ENCODE results near the gene TADA2B.

TADA2B gene

GRCh38 chr4:7042503-7043283 lies 479 bp upstream of the TADA2B start:
- DNase-seq, result peak; percentile 96

GRCh38 chr4:7044137-7044930 lies 1.2 kb downstream of the TADA2B start:
- DNase-seq, result no peak

- DNase-seq, result no peak
Measured at GRCh38 chr4:7045553-7045952, 2.4 kb downstream of the TADA2B start.

GRCh38 chr4:7045961-7046921 lies 3.1 kb downstream of the TADA2B start:
- no peak for DNase-seq

- DNase-seq, result no peak
Measured at GRCh38 chr4:7046971-7047370, 3.8 kb downstream of the TADA2B start.

- no peak for DNase-seq
Measured at GRCh38 chr4:7048642-7049041, 5.5 kb downstream of the TADA2B start.

GRCh38 chr4:7049295-7049694 lies 6.1 kb downstream of the TADA2B start:
- DNase-seq, result no peak

GRCh38 chr4:7049739-7050138 lies 6.6 kb downstream of the TADA2B start:
- no peak for DNase-seq

GRCh38 chr4:7050481-7051143 lies 7.4 kb downstream of the TADA2B start:
- no peak for DNase-seq

- DNase-seq, result no peak
Measured at GRCh38 chr4:7051144-7051495, 7.9 kb downstream of the TADA2B start.

- no peak for DNase-seq
Measured at GRCh38 chr4:7051905-7052304, 8.7 kb downstream of the TADA2B start.

- DNase-seq, result no peak
Measured at GRCh38 chr4:7052313-7052712, 9.1 kb downstream of the TADA2B start.

- no peak for DNase-seq
Measured at GRCh38 chr4:7052923-7053715, 9.9 kb downstream of the TADA2B start.

- DNase-seq, result no peak
Measured at GRCh38 chr4:7054106-7054880, 11.1 kb downstream of the TADA2B start.

- DNase-seq, result no peak
Measured at GRCh38 chr4:7055111-7055989, 12.2 kb downstream of the TADA2B start.

- DNase-seq, result no peak
Measured at GRCh38 chr4:7055990-7056325, 12.8 kb downstream of the TADA2B start.

GRCh38 chr4:7058792-7059191 lies 15.6 kb downstream of the TADA2B start:
- no peak for DNase-seq

GRCh38 chr4:7059662-7060061 lies 16.5 kb downstream of the TADA2B start:
- DNase-seq, result no peak

GRCh38 chr4:7060346-7061150 lies 17.4 kb downstream of the TADA2B start:
- DNase-seq, result no peak
